Measurements from ENCODE around the gene ERI3. TPM values are rescaled to one million over a fixed set of nuclear protein-coding genes. Genes with fewer than 3 reads are reported as not detected.

Gene ERI3
- total and polyA plus RNA-seq, 2 donors from 2014 or later: 60.4 to 126 TPM

- no peak for FAIRE-seq
- Histone ChIP-seq H3K9me3 (ENCODE audit: control insufficient read depth in 2 of 3, insufficient read depth in 1 of 3, low read length in 3 of 3) (no peaks in the 10 kb centered on the region), H3K27me3 (ENCODE audit: control insufficient read depth, insufficient read depth, low read length) (no peaks in the 10 kb centered on the region), H3K4me3 (ENCODE audit: low read length in 3 of 3) (no peak overlapping the region), H3K36me3 (ENCODE audit: control insufficient read depth in 2 of 3, insufficient read depth in 3 of 3, low read length in 3 of 3) (peaks cover 0 to 2% (median 0%) of the 10 kb centered on the region in 3 donors), H3K4me1 (ENCODE audit: control insufficient read depth in 2 of 3, insufficient read depth in 2 of 3, low read depth in 1 of 3, low read length in 3 of 3) (no peaks in the 10 kb centered on the region), H3K27ac (ENCODE audit: low read depth in 2 of 2, low read length in 2 of 2) (no peak overlapping the region), H3K9ac (ENCODE audit: low read length in 3 of 3) (no peak overlapping the region)
- intact Hi-C loops (cut with DNase I): no loop called here
- no peak for TF ChIP-seq CTCF (IDR thresholded peaks at IDR 0.05; ENCODE audit: borderline replicate concordance, extremely low read depth, insufficient read depth)
- DNase-seq: no peak
Observed at GRCh38 chr1:44264451-44264771, 90.6 kb downstream of the ERI3 start.

GRCh38 chr1:44263568-44264450 is 91.2 kb downstream of the ERI3 start:
- intact Hi-C loops (cut with DNase I): no loop called here

GRCh38 chr1:44262816-44263567 is 92.1 kb downstream of the ERI3 start:
- FAIRE-seq (no peak), DNase-seq (no peak)
- intact Hi-C loops (cut with DNase I): no loop called here
- Histone ChIP-seq H3K9ac (ENCODE audit: low read length in 3 of 3) (no peak overlapping the region), H3K9me3 (ENCODE audit: control insufficient read depth in 2 of 3, insufficient read depth in 1 of 3, low read length in 3 of 3) (no peaks in the 10 kb centered on the region), H3K27ac (ENCODE audit: low read depth in 2 of 2, low read length in 2 of 2) (no peak overlapping the region), H3K36me3 (ENCODE audit: control insufficient read depth in 2 of 3, insufficient read depth in 3 of 3, low read length in 3 of 3) (peaks cover 0 to 2% (median 0%) of the 10 kb centered on the region in 3 donors), H3K27me3 (ENCODE audit: control insufficient read depth, insufficient read depth, low read length) (no peaks in the 10 kb centered on the region), H3K4me1 (ENCODE audit: control insufficient read depth in 2 of 3, insufficient read depth in 2 of 3, low read depth in 1 of 3, low read length in 3 of 3) (no peaks in the 10 kb centered on the region), H3K4me3 (ENCODE audit: low read length in 3 of 3) (no peak overlapping the region)
- no peak for TF ChIP-seq CTCF (IDR thresholded peaks at IDR 0.05; ENCODE audit: borderline replicate concordance, extremely low read depth, insufficient read depth)

More at GRCh38 chr1:44263568-44264450, 91.2 kb downstream of the ERI3 start:
- Histone ChIP-seq H3K4me1 (ENCODE audit: control insufficient read depth in 2 of 3, insufficient read depth in 2 of 3, low read depth in 1 of 3, low read length in 3 of 3) (no peaks in the 10 kb centered on the region), H3K4me3 (ENCODE audit: low read length in 3 of 3) (no peak overlapping the region), H3K36me3 (ENCODE audit: control insufficient read depth in 2 of 3, insufficient read depth in 3 of 3, low read length in 3 of 3) (peaks cover 0 to 2% (median 0%) of the 10 kb centered on the region in 3 donors), H3K9me3 (ENCODE audit: control insufficient read depth in 2 of 3, insufficient read depth in 1 of 3, low read length in 3 of 3) (no peaks in the 10 kb centered on the region), H3K27me3 (ENCODE audit: control insufficient read depth, insufficient read depth, low read length) (no peaks in the 10 kb centered on the region), H3K27ac (ENCODE audit: low read depth in 2 of 2, low read length in 2 of 2) (no peak overlapping the region), H3K9ac (ENCODE audit: low read length in 3 of 3) (no peak overlapping the region)
- no peak for DNase-seq
- no peak for FAIRE-seq
- no peak for TF ChIP-seq CTCF (IDR thresholded peaks at IDR 0.05; ENCODE audit: borderline replicate concordance, extremely low read depth, insufficient read depth)

Data from kidney (tissue), 14 donors.